ENCODE measurements around the gene PFDN4. TPM values are rescaled to one million over a fixed set of nuclear protein-coding genes. Genes with fewer than 3 reads are reported as not detected.
A peak's percentile ranks its signal among the peaks of the same experiment; 100 is the strongest.
"Not testable (repeated sequence)": the region's sequence is repeated elsewhere in the genome, so short reads cannot be mapped to it uniquely, and the experiment has no call there.

PFDN4 gene
- total RNA-seq, 1 experiment from 2014 or later: 61.8 TPM

GRCh38 chr20:54262671-54263070 lies 54.8 kb downstream of the PFDN4 start:
- no peak for TF ChIP-seq CTCF (IDR thresholded peaks at IDR 0.05; ENCODE audit: unreplicated experiment)
- BruUV-seq (replicated peaks): no TSS peak
- no peaks in the 10 kb centered on the region for H3K27me3 Mint-ChIP-seq (ENCODE audit: unreplicated experiment)
- no peaks in the 10 kb centered on the region for H3K9me3 Mint-ChIP-seq (ENCODE audit: low read depth, unreplicated experiment)
- CTCF ChIA-PET: interaction anchor here (0.6 to 1.2 kb wide), 3 partner anchors 14 to 382 kb away, joined by 3 read pairs; no protein-coding TSS in a partner anchor
- no peak overlapping the region for H3K4me3 Mint-ChIP-seq (ENCODE audit: low read depth, unreplicated experiment)
- intact Hi-C loops (cut with micrococcal nuclease; ENCODE audit: unreplicated experiment): no loop called here
- peaks cover 5% of the 10 kb centered on the region for H3K36me3 Mint-ChIP-seq (ENCODE audit: insufficient read depth, unreplicated experiment)
- no peak overlapping the region for H3K27ac Mint-ChIP-seq (ENCODE audit: unreplicated experiment)
- DNase-seq: no peak
- H3K4me1 Mint-ChIP-seq (ENCODE audit: low read depth, unreplicated experiment): peaks cover 21% of the 10 kb centered on the region

- DNase-seq: no peak
- Mint-ChIP-seq H3K36me3 (ENCODE audit: insufficient read depth, unreplicated experiment) (peaks cover 11% of the 10 kb centered on the region), H3K4me1 (ENCODE audit: low read depth, unreplicated experiment) (peaks cover 21% of the 10 kb centered on the region), H3K27ac (ENCODE audit: unreplicated experiment) (no peak overlapping the region), H3K4me3 (ENCODE audit: low read depth, unreplicated experiment) (no peak overlapping the region), H3K27me3 (ENCODE audit: unreplicated experiment) (no peaks in the 10 kb centered on the region), H3K9me3 (ENCODE audit: low read depth, unreplicated experiment) (no peaks in the 10 kb centered on the region)
- TF ChIP-seq CTCF (IDR thresholded peaks at IDR 0.05; ENCODE audit: unreplicated experiment): no peak
- intact Hi-C loops (cut with micrococcal nuclease; ENCODE audit: unreplicated experiment): no loop called here
- no TSS peak for BruUV-seq (replicated peaks)
- CTCF ChIA-PET: interaction anchor here (0.7 to 1.2 kb wide), 2 partner anchors 13 to 80 kb away, joined by 3 read pairs; no protein-coding TSS in a partner anchor
These were observed 55.3 kb downstream of the PFDN4 start for GRCh38 chr20:54263116-54263690.

DNA sequence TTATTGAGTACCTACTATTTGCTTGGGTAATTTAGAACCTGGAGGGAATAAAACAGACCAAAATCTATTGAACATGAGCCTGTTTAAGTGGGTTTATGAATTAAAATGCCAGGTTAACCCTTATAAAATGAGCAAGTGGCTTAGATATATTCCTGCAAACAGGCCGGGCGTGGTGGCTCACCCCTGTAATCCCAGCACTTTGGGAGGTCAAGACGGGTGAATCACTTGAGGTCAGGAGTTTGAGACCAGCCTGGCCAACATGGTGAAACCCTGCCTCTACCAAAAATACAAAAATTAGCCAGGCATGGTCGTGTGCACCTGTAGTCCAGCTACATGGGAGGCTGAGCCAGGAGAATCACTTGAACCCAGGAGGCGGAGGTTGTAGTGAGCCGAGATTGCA lies 57.9 kb downstream of the PFDN4 start:
- intact Hi-C loops (cut with micrococcal nuclease; ENCODE audit: unreplicated experiment): loop anchor here (2.0 to 5.0 kb wide), 3 partner anchors 45 to 198 kb away; no protein-coding TSS in a partner anchor
- not testable (repeated sequence) for BruUV-seq (replicated peaks); DNase-seq; H3K27me3 Mint-ChIP-seq (ENCODE audit: unreplicated experiment); H3K9me3 Mint-ChIP-seq (ENCODE audit: low read depth, unreplicated experiment); H3K27ac Mint-ChIP-seq (ENCODE audit: unreplicated experiment); H3K4me3 Mint-ChIP-seq (ENCODE audit: low read depth, unreplicated experiment)
- Mint-ChIP-seq H3K36me3 (ENCODE audit: insufficient read depth, unreplicated experiment) (peaks cover 11% of the 10 kb centered on the region), H3K4me1 (ENCODE audit: low read depth, unreplicated experiment) (peaks cover 35% of the 10 kb centered on the region)
- CTCF ChIA-PET: interaction anchor here (2.5 to 2.9 kb wide), 2 partner anchors 9 to 11 kb away, joined by 18 to 25 read pairs; no protein-coding TSS in a partner anchor

DNA sequence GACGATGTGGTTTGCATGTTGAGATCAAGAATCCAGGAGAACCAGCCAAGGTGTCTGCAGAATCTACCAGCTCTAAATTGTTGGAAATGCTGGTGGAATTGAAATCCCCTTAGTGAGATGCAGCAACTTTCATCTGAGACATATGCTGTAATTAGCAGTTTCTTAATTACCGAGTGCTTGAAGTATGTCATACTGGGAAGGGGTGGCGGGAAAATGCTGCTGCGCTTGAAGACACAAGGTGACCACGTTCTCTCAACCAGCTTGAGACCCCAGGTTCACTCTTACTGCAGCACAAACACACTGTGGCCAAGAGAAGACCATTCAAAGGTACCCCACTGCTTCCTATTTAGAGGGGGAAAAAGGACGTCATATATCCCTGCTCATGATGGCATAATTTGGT lies 59.0 kb downstream of the PFDN4 start:
- intact Hi-C loops (cut with micrococcal nuclease; ENCODE audit: unreplicated experiment): loop anchor here (1.0 to 5.0 kb wide), 4 partner anchors 8 to 200 kb away; no protein-coding TSS in a partner anchor
- Mint-ChIP-seq H3K36me3 (ENCODE audit: insufficient read depth, unreplicated experiment) (peaks cover 11% of the 10 kb centered on the region), H3K4me3 (ENCODE audit: low read depth, unreplicated experiment) (peak overlapping the region; percentile 58), H3K27me3 (ENCODE audit: unreplicated experiment) (no peaks in the 10 kb centered on the region), H3K27ac (ENCODE audit: unreplicated experiment) (peak overlapping the region; percentile 99), H3K4me1 (ENCODE audit: low read depth, unreplicated experiment) (peaks cover 42% of the 10 kb centered on the region), H3K9me3 (ENCODE audit: low read depth, unreplicated experiment) (no peaks in the 10 kb centered on the region)
- BruUV-seq (replicated peaks): no TSS peak
- CTCF ChIA-PET: interaction anchor here (0.6 to 2.9 kb wide), 12 partner anchors 10 to 392 kb away, joined by 3 to 25 read pairs (median 4); partner anchors contain the start of gene PFDN4
- no peak for DNase-seq
- TF ChIP-seq CTCF (IDR thresholded peaks at IDR 0.05; ENCODE audit: unreplicated experiment): no peak
